Kidney (tissue), 14 donors: ENCODE measurements around the gene TMEM178B. TPM values are rescaled to one million over a fixed set of nuclear protein-coding genes. Genes with fewer than 3 reads are reported as not detected.

Source experiments
- DNase-seq, 5 donors: peaks; one replicate each; pipeline ENCODE4 v3.0.0-alpha.2; 2013 to 2020
- FAIRE-seq: peaks from 2 replicates; lab custom pipeline; 2012; peaks lifted over from hg19 to GRCh38; lab: Jason Lieb, UNC
- H3K27ac ChIP-seq, 2 donors: one replicate each; pipeline ENCODE4 v1.7.0; 2013; ENCODE audit warnings: low read depth in 2 of 2, low read length in 2 of 2, inconsistent platforms in 1 of 2
- H3K27me3 ChIP-seq: one replicate; pipeline ENCODE4 v1.7.1; 2013; ENCODE audit warnings: low read length, inconsistent platforms; ENCODE audit not compliant: control insufficient read depth, insufficient read depth
- H3K36me3 ChIP-seq, 3 donors: one replicate each; pipeline versions ENCODE4 v1.7.0 to v1.7.1; 2013; ENCODE audit warnings: low read length in 3 of 3, control low read depth in 1 of 3, inconsistent platforms in 1 of 3; ENCODE audit not compliant: insufficient read depth in 3 of 3, control insufficient read depth in 2 of 3
- H3K4me1 ChIP-seq, 3 donors: one replicate each; pipeline versions ENCODE4 v1.7.0 to v1.7.1; 2013; ENCODE audit warnings: low read length in 3 of 3, inconsistent platforms in 1 of 3, low read depth in 1 of 3; ENCODE audit not compliant: control insufficient read depth in 2 of 3, insufficient read depth in 2 of 3
- H3K4me3 ChIP-seq, 3 donors: one replicate each; pipeline versions ENCODE4 v1.7.0 to v1.8.1; 2013; ENCODE audit warnings: low read length in 3 of 3, control low read depth in 1 of 3, inconsistent platforms in 1 of 3
- H3K9ac ChIP-seq, 3 donors: one replicate each; pipeline versions ENCODE4 v1.7.0 to v1.7.1; 2013; ENCODE audit warnings: low read length in 3 of 3, control low read depth in 1 of 3, inconsistent platforms in 1 of 3
- H3K9me3 ChIP-seq, 3 donors: one replicate each; pipeline versions ENCODE4 v1.7.0 to v1.7.1; 2013; ENCODE audit warnings: low read length in 3 of 3, control low read depth in 1 of 3, inconsistent platforms in 1 of 3; ENCODE audit not compliant: control insufficient read depth in 2 of 3, insufficient read depth in 1 of 3
- intact Hi-C: fragments of 100-400 bp; cut with DNase I; formaldehyde crosslinking; loops from one replicate; pipeline ENCODE4 v1.11.1; 2022
- polyA plus RNA-seq: library from polyadenylated mRNA; stranded (reverse); fragments of 350-450 nt; fragmentation: Illumina TruSeq; extraction: RNeasy Lipid Tissue Mini Kit (QIAGEN cat#74804); gene quantifications from one replicate; pipeline ENCODE4 v1.2.3, GENCODE V29; 2014; ENCODE audit warnings: low read depth, low replicate concordance; ENCODE audit not compliant: insufficient read depth
- total RNA-seq: library from RNA; stranded (reverse); fragmentation: NEBNext Ultra II Directional; extraction: Animal tissue kit (Norgen Biotek cat#: 25700); gene quantifications from one replicate; pipeline ENCODE4 v1.2.1, GENCODE V29; 2021
- TF ChIP-seq, protein P1 (sequence below): IDR thresholded peaks from 3 replicates; pipeline ENCODE4 v1.5.1; 2012; ENCODE audit warnings: mild to moderate bottlenecking, moderate library complexity, borderline replicate concordance; ENCODE audit not compliant: insufficient read depth; ENCODE audit errors: extremely low read depth
- donor health status: control.
- donor health status: control.
- donor health status: control.
- donor health status: control.
- donor health status: control.
- donor health status: DM: yes; HTN: yes; CAD: no.
- donor health status: Normal renal cell carcinoma (clear cell type).

The TMEM178B gene
- total and polyA plus RNA-seq, 2 donors from 2014 or later = 0.58 to 20.0 TPM

DNA sequence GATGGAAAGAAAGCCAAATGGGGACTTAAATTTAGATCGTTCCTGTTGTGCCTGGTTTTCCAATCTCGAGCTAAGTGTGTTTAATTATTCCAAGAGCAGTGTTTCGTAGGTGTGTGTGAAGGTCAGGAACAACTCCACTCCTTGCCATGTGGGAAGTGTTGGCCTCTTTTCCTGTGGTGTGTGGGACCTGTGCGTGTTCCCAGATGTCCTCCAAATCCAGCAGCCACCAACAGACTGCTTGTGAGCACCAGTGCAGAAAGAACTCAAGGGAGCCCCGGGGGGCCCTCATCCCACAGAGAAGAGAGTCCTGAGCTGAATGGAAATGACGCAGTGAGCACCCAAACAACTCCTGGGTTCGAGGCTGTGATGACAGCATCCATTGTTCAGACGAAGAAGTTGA, 227.7 kb downstream of the TMEM178B start:
- no peaks in the 10 kb centered on the region for H3K27me3 ChIP-seq
- H3K36me3 ChIP-seq = no peaks in the 10 kb centered on the region
- no peak overlapping the region for H3K9ac ChIP-seq
- TF ChIP-seq, protein P1, sequence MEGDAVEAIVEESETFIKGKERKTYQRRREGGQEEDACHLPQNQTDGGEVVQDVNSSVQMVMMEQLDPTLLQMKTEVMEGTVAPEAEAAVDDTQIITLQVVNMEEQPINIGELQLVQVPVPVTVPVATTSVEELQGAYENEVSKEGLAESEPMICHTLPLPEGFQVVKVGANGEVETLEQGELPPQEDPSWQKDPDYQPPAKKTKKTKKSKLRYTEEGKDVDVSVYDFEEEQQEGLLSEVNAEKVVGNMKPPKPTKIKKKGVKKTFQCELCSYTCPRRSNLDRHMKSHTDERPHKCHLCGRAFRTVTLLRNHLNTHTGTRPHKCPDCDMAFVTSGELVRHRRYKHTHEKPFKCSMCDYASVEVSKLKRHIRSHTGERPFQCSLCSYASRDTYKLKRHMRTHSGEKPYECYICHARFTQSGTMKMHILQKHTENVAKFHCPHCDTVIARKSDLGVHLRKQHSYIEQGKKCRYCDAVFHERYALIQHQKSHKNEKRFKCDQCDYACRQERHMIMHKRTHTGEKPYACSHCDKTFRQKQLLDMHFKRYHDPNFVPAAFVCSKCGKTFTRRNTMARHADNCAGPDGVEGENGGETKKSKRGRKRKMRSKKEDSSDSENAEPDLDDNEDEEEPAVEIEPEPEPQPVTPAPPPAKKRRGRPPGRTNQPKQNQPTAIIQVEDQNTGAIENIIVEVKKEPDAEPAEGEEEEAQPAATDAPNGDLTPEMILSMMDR = no peak
- H3K4me1 ChIP-seq = no peaks in the 10 kb centered on the region
- H3K27ac ChIP-seq = no peak overlapping the region
- no peak overlapping the region for H3K4me3 ChIP-seq
- intact Hi-C loops = no loop called here
- no peak for FAIRE-seq
- H3K9me3 ChIP-seq = no peaks in the 10 kb centered on the region
- DNase-seq = no peak

DNA sequence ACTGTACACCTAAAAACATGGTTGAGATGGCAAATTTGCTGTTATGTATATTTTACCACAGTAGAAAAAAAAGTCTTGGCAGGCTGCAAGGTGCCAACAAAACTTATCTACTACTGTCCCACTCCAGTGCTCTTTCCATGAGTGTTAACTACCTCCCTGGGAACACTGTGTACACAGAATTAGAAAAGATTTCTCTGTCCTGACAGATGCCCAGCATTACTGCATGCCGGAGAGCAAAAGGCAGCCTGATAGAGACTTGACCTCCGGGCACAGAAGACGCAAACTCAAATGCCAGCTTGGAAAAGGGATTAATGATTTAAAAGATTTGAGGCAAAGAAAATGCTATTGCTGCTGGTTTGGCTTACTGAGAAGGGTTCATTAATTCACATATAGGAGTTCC, 228.8 kb downstream of the TMEM178B start:
- Histone ChIP-seq H3K4me1 (no peaks in the 10 kb centered on the region), H3K9ac (no peak overlapping the region), H3K27me3 (no peaks in the 10 kb centered on the region), H3K4me3 (no peak overlapping the region), H3K9me3 (no peaks in the 10 kb centered on the region), H3K36me3 (no peaks in the 10 kb centered on the region), H3K27ac (no peak overlapping the region)
- DNase-seq = no peak
- no peak for FAIRE-seq
- TF ChIP-seq, protein P1 = no peak
- intact Hi-C loops = no loop called here

DNA sequence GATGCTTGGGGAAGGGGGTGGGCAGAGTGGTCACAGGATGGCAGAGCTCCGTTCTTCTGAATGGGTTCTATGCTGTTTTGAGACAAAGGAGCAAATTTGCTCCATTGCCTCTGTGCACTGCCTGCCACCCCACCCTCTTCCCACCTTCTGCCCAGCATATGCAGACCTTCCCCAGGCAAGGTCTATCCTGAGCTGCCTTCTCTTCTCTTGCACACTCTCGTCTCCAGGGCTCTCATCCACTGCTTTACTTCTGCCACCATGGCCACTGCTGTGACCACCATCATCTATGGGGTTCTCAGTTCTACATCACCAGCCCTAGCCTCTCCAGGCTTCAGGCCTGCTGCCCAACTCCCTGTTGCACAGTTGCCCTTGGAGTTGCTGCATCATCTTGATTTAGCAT, 230.4 kb downstream of the TMEM178B start:
- no peaks in the 10 kb centered on the region for H3K4me1 ChIP-seq
- H3K9ac ChIP-seq = no peak overlapping the region
- H3K27ac ChIP-seq = no peak overlapping the region
- no peaks in the 10 kb centered on the region for H3K27me3 ChIP-seq
- intact Hi-C loops = no loop called here
- DNase-seq = no peak
- no peaks in the 10 kb centered on the region for H3K9me3 ChIP-seq
- no peak for FAIRE-seq
- TF ChIP-seq, protein P1 = no peak
- no peak overlapping the region for H3K4me3 ChIP-seq
- no peaks in the 10 kb centered on the region for H3K36me3 ChIP-seq

DNA sequence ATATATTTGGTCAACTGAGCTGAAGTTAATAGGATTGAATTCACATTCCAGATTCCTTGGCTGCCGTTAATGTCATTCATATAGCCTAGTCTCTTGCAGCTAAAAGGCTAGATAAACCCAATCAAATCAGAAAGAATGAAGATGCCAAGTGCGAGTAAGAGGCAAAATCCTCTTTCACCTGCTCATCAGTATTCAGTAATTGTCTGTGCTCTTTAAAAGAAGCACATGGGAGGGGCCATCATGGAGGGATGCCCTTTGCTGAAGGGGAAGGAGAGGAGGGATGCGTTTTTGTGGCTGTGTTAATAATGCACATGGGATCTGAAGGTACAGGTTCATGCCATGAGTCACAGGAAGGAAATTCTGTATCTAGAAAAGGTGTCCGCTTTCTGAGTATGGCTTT, 232.2 kb downstream of the TMEM178B start:
- Histone ChIP-seq H3K9me3 (no peaks in the 10 kb centered on the region), H3K36me3 (no peaks in the 10 kb centered on the region), H3K27me3 (no peaks in the 10 kb centered on the region), H3K9ac (no peak overlapping the region), H3K27ac (no peak overlapping the region), H3K4me3 (no peak overlapping the region), H3K4me1 (no peaks in the 10 kb centered on the region)
- intact Hi-C loops = no loop called here
- DNase-seq (no peak), FAIRE-seq (no peak)
- TF ChIP-seq, protein P1 = no peak
